Raji (cell line): Measurements from ENCODE around the gene SLC24A4.

ENCODE experiments used
- POLR2A ChIP-seq: IDR thresholded peaks from 2 replicates; pipeline ENCODE4 v1.6.1; 2011; ENCODE audit warnings: low read depth, low read length, control low read depth; ENCODE audit not compliant: insufficient read depth

The SLC24A4 gene

GRCh38 chr14:92475451-92476187, 152.7 kb downstream of the SLC24A4 start:
- no peak for TF ChIP-seq POLR2A

DNA sequence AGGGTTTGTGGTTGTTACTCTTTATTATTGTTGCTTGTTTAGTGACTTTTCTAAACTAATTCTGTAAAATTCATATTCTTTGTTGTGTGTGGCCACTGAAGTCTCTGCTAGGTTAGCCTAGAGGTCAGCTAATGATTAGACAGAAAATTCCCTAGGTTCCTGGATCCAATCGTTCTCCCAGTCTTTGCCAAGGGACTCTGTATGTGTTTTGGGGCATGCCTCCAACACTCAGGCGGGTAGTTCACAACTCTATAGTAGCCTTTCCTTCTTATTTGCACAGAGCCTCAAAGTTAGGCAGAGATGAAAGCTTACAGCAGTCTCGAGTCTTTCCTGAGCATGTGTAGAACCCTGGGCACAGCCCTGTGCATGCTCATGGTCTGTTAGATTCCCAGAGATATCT, 157.9 kb downstream of the SLC24A4 start:
- TF ChIP-seq POLR2A, result no peak

DNA sequence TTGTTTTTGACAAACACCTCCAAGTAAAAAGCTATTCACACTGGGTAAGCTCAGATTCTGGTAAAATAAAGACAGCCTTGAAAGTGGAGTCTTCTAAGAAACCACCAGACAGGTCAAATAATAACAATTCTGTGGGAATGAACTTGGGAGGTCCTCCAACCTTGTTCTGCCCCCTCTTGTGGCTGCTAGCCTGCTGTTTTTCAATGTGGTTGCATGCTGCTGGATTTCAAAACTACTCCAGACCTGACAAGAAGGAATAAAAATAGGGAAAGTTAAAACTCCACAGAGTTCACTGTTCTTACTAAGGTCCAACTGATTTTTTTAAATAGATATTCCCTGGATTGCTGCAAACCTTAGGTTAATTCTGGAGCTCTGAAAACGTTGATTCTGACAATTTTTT, 158.4 kb downstream of the SLC24A4 start:
- no peak for TF ChIP-seq POLR2A

- no peak for TF ChIP-seq POLR2A
These were observed 159.0 kb downstream of the SLC24A4 start for GRCh38 chr14:92481811-92482555.

DNA sequence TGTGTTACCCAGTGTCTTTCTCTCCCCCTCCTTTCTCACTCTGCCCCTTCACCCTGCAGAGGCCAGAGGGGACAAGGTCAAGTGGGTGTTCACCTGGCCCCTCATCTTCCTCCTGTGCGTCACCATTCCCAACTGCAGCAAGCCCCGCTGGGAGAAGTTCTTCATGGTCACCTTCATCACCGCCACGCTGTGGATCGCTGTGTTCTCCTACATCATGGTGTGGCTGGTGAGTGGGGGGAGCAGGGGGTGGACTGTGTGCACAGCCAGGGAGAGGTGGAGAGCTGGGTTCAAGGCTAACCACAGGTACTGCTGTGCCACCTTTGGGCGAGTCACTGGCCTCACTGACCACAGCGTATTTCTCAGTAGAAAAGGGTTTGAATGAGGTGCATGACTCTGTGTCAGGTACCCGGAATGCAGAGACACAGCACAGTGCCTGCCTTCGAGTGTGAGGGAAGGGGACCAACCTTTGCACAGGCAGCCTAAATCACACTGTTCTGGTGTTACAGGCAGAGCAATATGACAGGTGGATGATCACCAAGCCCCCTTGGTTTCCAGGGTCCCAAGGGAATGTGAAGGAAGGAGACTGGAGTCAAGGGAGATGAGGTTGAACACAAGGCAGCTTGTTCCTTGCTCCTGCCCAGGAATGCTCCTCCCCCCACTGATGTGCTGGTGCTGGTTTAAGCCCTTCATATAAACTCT, 159.8 kb downstream of the SLC24A4 start:
- no peak for TF ChIP-seq POLR2A

- no peak for TF ChIP-seq POLR2A
These were observed 161.3 kb downstream of the SLC24A4 start for GRCh38 chr14:92484132-92484823.

- no peak for TF ChIP-seq POLR2A
These were observed 163.9 kb downstream of the SLC24A4 start for GRCh38 chr14:92486881-92487280.

GRCh38 chr14:92487513-92488133, 164.7 kb downstream of the SLC24A4 start:
- TF ChIP-seq POLR2A, result no peak

DNA sequence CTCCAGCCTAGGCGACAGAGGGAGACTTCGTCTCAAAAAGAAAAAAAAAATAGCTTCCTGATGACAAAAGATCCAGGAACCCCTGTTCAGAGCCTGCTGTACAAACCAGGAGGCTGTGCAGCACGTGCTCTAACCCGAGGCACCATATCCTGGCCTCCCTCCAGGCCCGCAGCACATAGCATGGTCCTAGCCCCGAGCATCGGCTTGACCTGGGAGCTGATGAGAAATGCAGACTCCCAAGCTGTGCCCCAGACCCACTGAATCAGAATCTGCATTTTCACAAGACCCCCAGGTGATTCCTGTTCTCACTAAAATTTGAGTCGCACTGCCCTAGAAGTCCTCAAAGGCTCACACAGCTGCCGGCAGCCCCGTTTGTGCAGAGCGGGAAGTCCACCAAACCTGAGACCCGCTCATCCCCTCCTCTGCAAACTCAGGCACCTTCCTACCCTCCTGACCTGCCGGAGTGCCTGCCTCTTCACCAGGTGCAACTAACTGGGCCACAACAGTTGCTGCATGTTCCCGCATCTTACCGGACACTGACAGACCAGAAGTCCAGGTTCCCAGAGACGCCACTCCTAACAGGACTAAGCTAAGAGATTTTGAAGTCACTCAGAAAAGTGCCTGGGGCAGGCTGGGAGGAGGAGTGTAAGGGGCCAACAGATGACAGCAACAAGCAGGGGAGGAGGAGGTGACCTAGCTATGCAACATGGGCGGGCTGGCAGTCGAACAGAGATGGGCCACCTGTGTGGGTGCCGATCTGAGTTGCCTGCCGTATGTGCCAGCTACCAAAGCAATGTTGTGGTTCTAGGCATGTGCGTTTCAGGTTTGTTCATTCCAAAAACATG, 166.7 kb downstream of the SLC24A4 start:
- TF ChIP-seq POLR2A, result no peak

DNA sequence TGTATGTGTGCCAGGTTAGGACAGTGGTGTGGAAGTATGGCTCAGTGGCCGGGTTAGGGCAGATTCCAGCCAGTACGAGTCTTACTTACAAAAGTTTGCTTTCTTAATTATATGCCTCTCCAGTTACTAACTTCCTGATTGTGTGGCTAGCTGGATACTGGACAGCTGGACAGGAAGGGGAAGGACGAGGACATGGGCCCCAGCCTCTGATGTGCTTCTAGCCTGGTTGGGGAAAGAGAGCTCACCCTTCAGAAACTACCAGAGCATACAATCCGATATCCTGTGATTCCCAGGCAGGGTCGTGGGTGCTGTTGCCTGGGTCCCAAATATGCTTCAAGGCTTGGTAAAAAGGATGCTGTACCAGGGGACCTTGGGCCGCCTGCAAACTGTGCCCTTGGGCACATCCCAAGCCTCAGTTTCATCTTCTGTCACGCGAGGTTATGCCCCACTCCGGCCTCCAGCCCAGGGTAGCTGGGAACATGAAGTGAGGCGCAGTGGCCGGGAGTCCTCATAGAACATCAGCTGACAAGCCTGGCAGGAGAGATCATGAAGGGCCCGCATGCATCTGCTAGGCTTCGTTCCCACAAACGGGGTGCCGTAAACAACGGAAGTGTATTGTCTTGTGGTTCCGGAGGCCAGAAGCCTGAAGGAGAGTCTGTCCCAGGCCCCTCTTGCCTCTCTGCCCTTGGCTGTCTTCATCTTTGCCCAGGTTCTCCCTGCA, 167.4 kb downstream of the SLC24A4 start:
- no peak for TF ChIP-seq POLR2A

DNA sequence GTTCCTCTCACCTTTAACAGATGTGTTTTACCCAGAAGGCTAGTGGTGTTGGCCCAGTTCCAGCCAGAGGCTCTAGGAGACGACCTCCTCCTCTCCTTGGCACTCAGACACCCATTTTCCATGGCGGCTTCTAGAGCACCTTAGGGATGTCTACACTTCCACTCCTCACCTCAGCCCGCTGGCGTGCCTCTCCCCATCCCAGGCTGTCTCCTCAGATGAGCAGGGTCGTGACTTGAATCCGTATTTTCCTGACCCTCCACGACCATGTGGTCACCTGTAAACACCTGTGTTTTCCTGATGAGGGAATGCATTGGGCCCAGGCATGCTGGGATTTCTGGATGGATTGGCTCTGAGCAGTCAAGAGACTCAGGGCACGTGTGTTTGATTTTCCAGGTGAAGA, 168.8 kb downstream of the SLC24A4 start:
- no peak for TF ChIP-seq POLR2A

DNA sequence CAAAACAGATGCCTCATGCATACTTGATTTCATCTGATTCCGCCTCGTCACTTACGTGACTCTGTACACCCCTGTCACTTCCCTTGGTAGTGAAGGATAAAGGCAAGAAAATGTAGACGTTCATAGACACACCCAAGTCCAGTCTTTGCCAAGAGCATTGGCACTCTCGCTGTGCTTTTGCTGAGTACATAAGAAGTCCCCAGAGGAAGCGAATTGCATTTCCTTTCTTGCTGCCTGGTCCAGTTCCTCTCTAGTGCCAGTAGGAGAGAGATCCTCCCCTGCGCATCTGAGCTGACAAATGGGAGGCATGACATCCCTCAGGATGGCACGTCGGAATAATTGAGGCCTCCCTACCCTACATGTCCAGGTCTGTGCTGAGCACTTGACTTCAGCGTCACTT, 169.3 kb downstream of the SLC24A4 start:
- TF ChIP-seq POLR2A, result no peak

- TF ChIP-seq POLR2A, result no peak
These were observed 170.1 kb downstream of the SLC24A4 start for GRCh38 chr14:92493024-92493423.

DNA sequence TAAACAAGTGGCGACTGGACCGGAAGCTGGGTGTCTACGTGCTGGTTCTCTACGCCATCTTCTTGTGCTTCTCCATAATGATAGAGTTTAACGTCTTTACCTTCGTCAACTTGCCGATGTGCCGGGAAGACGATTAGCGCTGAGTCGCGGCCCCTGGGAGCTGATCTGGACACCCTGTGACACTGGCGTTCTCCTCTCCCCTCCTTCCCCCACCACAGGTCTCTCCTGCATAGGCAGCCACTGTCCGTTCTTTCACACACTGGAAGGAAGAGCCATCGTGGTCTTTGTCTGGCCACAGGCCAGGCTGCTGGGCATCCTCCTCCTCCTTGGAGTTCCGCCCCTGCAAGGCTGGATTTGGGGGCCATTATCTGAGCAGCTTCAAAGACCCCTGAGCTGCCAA, 170.5 kb downstream of the SLC24A4 start:
- no peak for TF ChIP-seq POLR2A

DNA sequence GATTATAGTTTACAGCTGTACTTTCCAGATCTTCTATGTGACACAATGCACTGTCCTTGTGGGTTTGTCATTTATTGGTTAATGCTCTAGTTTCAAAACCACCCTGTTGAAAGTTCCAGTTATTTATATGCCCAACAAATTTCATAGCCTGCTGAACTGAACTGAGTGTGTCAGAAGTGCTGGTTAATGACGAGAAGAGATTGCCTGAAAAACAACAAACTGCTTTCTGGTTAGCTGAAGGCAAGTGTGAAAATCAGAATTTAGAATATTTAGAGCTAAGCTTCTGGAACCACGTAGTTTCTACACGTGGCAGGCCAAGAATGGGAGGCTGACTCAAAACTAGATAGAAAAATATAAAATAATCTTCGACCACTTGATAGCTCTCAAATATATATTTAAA, 171.5 kb downstream of the SLC24A4 start:
- no peak for TF ChIP-seq POLR2A
